Neutrophil (primary cell): ENCODE data around the gene PLXDC2.

Experiments
- H3K27ac ChIP-seq: fragments of 200-600 bp; sonication (generic); 2 replicates; pipeline ENCODE4 v1.5.1; 2016; ENCODE audit warnings: mild to moderate bottlenecking, moderate library complexity
- H3K27me3 ChIP-seq: fragments of 200-600 bp; sonication (generic); 2 replicates; pipeline ENCODE4 v1.6.0; 2016; ENCODE audit warnings: mild to moderate bottlenecking
- H3K36me3 ChIP-seq: fragments of 200-600 bp; sonication (generic); 2 replicates; pipeline ENCODE4 v1.5.1; 2017
- H3K4me1 ChIP-seq, 2 experiments: fragments of 200-600 bp in 1 of 2; sonication (generic) in 1 of 2; 1 replicate in 1 of 2; 2 replicates in 1 of 2; pipeline versions ENCODE4 v1.5.1 to v1.6.1; 2013 to 2016; ENCODE audit warnings: low read depth in 1 of 2, low read length in 1 of 2, mild to moderate bottlenecking in 1 of 2, moderate library complexity in 1 of 2; ENCODE audit not compliant: control insufficient read depth in 1 of 2, insufficient read depth in 1 of 2
- H3K4me3 ChIP-seq, 2 experiments: fragments of 200-600 bp in 1 of 2; sonication (generic) in 1 of 2; 1 replicate in 1 of 2; 2 replicates in 1 of 2; pipeline ENCODE4 v1.5.1; 2013 to 2016; ENCODE audit warnings: low read depth in 1 of 2, low read length in 1 of 2, mild to moderate bottlenecking in 1 of 2, moderate library complexity in 1 of 2
- H3K9me3 ChIP-seq: fragments of 200-600 bp; sonication (generic); 2 replicates; pipeline ENCODE4 v1.5.1; 2016
- CTCF ChIP-seq: fragments of 200-600 bp; sonication (generic); IDR thresholded peaks from 2 replicates; pipeline ENCODE4 v1.5.1; 2016; ENCODE audit warnings: antibody characterized with exemption

The PLXDC2 gene

GRCh38 chr10:19895500-19895899 lies 79.3 kb downstream of the PLXDC2 start:
- Histone ChIP-seq H3K4me1 (no peaks in the 10 kb centered on the region), H3K4me3 (no peak overlapping the region), H3K9me3 (no peaks in the 10 kb centered on the region), H3K36me3 (no peaks in the 10 kb centered on the region), H3K27ac (no peak overlapping the region), H3K27me3 (no peaks in the 10 kb centered on the region)
- no peak for TF ChIP-seq CTCF

DNA sequence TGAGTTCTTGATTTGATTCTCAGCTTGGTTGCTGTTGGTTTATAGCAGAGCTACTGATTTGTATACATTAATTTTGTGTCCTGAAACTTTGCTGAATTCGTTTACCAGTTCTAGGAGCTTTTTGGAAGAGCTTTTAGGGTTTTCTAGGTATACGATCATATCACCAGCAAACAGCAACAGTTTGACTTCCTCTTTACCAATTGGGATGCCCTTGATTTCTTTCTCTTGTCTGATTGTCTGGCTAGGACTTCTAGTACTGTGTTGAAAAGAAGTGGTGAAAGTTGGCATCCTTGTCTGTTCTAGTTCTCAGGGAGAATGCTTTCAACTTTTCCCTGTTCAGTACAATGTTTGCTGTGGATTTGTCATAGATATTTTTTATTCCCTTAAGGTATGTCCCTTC lies 86.2 kb downstream of the PLXDC2 start:
- H3K4me3 ChIP-seq: no peak overlapping the region
- TF ChIP-seq CTCF: no peak

DNA sequence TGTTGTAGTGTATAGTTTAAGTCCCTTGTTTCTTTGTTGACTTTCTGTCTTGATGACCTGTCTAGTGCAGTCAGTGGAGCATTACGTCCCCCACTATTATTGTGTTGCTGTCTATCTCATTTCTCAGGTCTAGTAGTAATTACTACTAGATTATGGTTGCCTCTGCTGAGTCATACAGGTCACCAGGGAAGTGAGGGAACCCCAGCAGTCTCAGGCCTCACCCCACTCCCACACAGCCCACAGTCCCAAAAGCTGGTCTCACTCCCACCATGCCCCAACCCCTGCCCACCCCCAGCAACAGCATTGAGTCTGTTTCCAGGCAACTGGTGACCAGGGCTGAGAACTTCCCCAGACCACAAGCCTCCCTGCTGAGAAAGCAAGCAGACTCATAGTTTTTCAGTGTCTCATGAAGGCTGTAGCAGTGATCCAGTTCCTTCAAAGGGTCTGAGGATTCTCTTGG lies 88.0 kb downstream of the PLXDC2 start:
- TF ChIP-seq CTCF: no peak
- Histone ChIP-seq H3K27ac (no peak overlapping the region), H3K4me3 (no peak overlapping the region), H3K36me3 (no peaks in the 10 kb centered on the region), H3K27me3 (no peaks in the 10 kb centered on the region), H3K9me3 (no peaks in the 10 kb centered on the region), H3K4me1 (no peaks in the 10 kb centered on the region)

More for the DNA sequence above, 86.2 kb downstream of the PLXDC2 start:
- Histone ChIP-seq H3K27ac (no peak overlapping the region), H3K9me3 (no peaks in the 10 kb centered on the region), H3K27me3 (no peaks in the 10 kb centered on the region), H3K4me1 (no peaks in the 10 kb centered on the region), H3K36me3 (no peaks in the 10 kb centered on the region)

DNA sequence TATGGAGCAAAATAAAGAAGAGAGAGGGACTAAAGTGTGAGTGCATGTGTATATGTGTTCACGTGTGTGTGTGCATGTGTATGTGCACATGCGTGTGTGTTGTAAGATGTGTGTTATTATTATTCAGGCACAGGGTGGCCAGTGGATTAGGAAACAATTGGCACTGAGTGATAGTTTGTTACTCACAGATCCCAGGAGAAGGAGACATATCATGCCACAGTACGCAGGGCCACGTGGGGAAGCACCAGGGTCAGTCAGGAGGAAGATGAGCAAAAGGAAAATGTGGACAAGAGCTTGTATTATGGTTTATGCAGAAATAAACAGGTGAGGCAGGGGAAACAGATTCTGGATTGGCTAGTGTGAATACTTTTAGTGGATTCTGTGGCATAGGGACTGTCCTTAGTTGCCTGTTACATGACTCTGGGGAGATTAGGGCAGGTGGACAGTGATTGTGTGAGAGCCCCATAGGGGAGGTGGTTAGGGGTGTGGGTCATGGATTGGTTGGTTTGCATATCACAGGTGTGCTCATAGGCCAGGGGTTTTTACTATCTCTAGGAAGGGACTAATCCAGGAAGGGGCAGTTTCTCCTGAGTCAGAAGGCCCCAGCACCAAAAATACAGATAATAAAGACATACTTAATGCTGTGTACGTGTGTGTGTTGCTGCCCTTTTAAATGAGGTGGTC lies 90.0 kb downstream of the PLXDC2 start:
- TF ChIP-seq CTCF: no peak
- no peaks in the 10 kb centered on the region for H3K4me1 ChIP-seq

DNA sequence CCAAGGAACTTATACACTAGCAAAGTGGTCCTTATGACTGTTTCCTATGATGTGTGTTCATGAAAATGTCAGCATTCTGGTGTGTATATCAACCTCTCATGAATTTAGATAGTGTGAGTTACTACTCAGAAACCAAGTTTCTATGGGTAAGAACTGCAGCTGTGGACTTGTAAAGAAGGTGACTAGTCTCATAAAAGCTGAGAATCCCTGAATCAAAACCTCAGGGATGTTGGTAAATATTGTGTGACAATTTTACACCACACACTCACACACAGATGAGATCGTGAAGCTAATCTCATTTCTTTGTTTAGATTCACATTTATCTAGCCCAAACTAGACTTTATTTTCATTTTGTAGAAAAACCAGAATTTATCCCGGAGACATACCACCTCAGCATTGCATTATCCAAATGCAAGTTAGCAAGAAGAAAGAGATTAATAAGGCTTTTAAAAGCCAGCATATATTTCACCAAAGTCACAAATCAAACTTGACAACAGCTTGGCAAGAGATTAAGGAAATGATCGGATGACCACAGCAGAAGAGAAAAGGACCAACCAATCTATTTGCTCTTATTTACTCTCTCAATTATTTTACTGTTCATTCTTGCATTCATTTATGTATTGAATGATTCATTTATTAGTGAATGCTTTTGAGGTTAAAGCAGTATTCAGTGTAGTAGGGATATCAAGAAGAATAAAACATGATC lies 92.9 kb downstream of the PLXDC2 start:
- Histone ChIP-seq H3K36me3 (no peaks in the 10 kb centered on the region), H3K27ac (no peak overlapping the region), H3K4me3 (no peak overlapping the region), H3K9me3 (no peaks in the 10 kb centered on the region), H3K27me3 (no peaks in the 10 kb centered on the region), H3K4me1 (no peaks in the 10 kb centered on the region)
- TF ChIP-seq CTCF: no peak

More for the DNA sequence above, 90.0 kb downstream of the PLXDC2 start:
- H3K27ac ChIP-seq: no peak overlapping the region
- no peaks in the 10 kb centered on the region for H3K27me3 ChIP-seq
- H3K4me3 ChIP-seq: no peak overlapping the region
- no peaks in the 10 kb centered on the region for H3K36me3 ChIP-seq
- H3K9me3 ChIP-seq: no peaks in the 10 kb centered on the region
